Hindlimb muscle (tissue), 1 donor: ENCODE measurements around the gene COL6A1. TPM values are rescaled to one million over a fixed set of nuclear protein-coding genes. Genes with fewer than 3 reads are reported as not detected.
A peak's percentile ranks its signal among the peaks of the same experiment; 100 is the strongest.

Experiments
- DNase-seq: peaks from one replicate; pipeline ENCODE4 v3.0.0-alpha.2; 2013
- polyA plus RNA-seq: library from polyadenylated mRNA; unstranded; fragments of 120-200 nt; gene quantifications from one replicate; pipeline ENCODE4 v1.2.1, GENCODE V29; 2013; ENCODE audit not compliant: insufficient read length

COL6A1 gene
- polyA plus RNA-seq, result 430 TPM

- DNase-seq, result peak; percentile 89
Measured at GRCh38 chr21:45981151-45982091, at the start of gene COL6A1. Gene COL6A1, plus strand, starts transcription at chr21:45981770. Its CDS starts 81 bp downstream, at chr21:45981851.

DNA sequence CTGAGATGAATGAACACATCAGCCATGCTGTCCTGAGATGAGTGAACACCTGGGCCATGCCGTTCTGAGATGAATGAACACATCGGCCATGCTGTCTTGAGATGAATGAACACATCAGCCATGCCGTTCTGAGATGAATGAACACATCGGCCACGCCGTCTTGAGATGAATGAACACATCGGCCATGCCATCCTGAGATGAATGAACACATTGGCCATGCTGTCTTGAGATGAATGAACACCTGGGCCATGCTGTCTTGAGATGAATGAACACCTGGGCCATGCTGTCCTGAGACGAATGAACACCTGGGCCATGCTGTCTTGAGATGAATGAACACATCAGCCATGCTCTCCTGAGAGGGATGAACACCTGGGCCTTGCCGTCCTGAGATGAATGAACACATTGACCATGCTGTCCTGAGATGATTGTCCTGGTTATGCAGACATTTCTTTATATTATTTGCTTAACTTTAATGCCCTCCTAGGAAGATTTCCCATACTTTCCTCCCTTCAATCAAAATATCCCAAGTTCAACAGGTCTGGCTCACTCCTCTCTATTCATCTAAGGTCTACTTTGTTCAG lies 48.6 kb upstream of the COL6A1 start:
- no peak for DNase-seq

DNA sequence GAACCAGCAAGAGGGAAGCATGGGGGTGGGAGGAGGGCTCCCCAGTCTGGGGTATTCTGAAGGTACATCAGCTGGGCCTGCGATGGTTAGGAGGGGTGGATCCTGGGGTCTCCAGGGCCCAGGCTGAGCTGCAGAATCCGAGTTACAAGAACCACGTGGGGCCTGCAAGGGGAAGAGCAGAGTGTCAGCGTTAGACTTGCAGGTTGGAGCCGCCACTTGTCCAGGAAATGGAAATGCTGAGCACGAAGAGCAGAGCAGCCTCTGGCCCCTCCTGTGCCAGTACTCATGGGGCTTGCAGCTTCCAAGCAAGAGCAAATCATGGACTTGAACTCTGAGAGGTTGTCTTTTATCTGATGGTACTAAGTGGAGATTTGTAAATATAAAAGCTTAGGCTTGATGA lies 47.5 kb upstream of the COL6A1 start:
- no peak for DNase-seq

GRCh38 chr21:45934554-45934953 lies 47.0 kb upstream of the COL6A1 start:
- DNase-seq, result no peak

GRCh38 chr21:45935628-45936027 lies 45.9 kb upstream of the COL6A1 start:
- no peak for DNase-seq

DNA sequence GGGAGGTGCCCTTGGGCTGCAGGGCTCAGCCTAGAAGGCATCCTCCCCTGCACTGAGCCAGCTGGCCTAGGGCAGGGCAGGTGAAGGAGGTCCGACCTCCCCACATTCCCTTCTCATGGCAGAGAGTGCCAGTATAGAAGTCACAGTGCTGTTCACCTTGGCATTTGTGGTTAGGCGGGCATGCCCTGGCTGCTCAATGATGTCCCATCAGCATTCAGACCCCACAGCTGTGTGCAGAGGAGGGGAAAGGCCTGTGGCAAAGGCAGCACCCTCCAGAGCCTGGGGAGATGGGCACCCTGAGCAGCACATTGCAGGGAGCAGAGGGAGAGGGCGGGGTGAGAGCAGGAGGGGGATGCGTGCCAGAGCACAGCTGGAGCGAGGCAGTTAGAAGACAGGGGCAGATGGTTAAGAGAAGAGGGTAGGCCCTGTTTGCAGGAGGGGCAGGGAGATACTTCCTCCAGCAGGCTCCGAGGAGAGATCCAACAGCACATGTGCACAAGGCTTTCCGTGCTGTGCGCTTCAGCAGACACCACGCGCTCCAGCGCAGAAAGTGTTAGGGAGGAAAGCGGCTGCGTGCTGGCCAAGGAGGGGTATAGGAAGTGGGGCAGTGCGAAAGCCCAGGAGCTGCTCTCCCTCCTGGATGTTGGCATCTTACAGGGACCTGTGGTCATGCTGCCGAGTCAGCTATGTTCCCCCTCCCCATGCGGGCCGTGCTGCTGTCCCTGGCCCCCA lies 43.7 kb upstream of the COL6A1 start:
- no peak for DNase-seq

- no peak for DNase-seq
Measured at GRCh38 chr21:45938453-45938755, 43.2 kb upstream of the COL6A1 start.

DNA sequence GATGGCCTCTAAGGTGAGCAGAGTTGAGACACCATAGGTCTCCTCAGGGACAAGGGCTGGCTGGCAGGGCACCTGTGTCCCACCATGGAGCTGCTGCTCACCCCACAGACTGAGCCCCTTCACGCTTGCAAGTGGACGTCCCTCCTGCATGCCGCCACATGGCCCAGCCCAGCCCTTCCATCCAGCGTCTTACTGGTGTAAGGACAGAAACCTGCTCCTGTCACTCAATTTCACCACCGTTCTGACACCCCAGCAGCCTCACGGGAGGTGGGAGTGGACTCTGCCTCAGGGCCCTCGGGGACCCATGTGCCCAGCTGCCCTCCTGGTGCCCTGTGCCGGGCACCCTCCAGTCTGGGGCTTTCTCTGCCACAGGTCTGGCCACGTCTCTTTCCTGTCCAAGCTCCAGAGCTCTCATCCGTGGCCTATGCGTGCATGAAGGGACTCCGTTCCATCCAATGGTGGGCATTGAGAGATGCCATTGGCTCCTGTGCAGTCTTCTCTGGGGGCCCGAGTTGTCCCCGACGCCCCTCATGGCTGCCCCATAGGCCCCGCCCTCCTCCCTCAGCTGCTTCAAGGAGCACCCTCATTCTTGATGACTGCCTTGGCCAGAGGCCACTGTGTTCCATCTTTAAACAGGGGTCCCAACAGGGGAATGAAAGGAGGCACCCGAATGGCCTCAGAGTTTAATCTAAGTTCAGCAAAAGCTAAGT lies 42.6 kb upstream of the COL6A1 start:
- DNase-seq, result no peak

DNA sequence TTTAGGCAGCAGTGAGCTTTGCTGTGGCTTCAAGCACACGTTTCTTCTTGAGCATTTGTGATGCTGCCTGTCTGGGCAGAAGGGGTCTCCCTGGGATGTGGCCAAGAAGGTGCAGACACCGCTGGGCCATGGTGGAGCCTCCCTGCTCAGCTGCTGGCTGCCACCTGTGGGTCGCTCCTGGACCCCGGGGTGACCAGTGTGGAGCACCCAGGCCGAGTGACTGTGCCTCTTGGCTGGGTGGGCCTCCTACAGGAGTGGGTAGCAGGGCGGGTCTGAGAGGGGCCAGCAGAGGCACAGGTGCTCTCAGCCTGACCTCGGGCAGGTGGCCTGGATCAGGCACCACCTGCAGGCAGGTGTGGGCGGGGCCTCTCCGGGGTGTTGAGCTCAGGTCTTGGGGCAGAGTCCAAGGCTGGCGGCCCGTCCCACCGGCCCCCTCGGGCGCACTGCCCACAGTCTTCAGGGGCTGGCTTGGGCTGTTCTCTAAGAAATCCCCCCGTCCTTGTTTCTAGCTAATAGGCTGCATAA lies 42.0 kb upstream of the COL6A1 start:
- no peak for DNase-seq

GRCh38 chr21:45940091-45940490 lies 41.5 kb upstream of the COL6A1 start:
- no peak for DNase-seq

GRCh38 chr21:45940621-45941337 lies 40.8 kb upstream of the COL6A1 start:
- DNase-seq, result no peak

DNA sequence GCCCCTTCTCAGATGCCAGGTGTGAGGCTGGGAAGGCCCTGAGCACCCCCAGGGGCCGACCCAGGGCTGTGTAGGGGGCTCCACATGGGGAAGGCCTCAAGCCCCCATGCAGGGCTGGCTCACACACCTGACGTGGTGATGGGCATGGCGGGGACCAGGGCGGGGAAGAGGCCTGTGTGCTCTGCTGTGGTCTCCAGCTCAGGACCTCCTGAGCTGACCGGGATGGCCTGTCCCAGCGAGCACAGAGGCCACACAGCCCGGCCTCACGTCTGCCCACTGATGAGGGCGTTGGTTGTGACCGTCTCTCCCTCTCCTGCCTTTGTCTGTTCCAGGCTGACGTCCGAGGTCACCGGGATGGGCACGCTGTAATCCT lies 40.2 kb upstream of the COL6A1 start:
- DNase-seq, result no peak

- DNase-seq, result no peak
Measured at GRCh38 chr21:45941717-45942546, 39.6 kb upstream of the COL6A1 start.

- no peak for DNase-seq
Measured at GRCh38 chr21:45942755-45943629, 38.6 kb upstream of the COL6A1 start.

GRCh38 chr21:45943630-45944540 lies 37.7 kb upstream of the COL6A1 start:
- no peak for DNase-seq

- no peak for DNase-seq
Measured at GRCh38 chr21:45944601-45945000, 37.0 kb upstream of the COL6A1 start.

DNA sequence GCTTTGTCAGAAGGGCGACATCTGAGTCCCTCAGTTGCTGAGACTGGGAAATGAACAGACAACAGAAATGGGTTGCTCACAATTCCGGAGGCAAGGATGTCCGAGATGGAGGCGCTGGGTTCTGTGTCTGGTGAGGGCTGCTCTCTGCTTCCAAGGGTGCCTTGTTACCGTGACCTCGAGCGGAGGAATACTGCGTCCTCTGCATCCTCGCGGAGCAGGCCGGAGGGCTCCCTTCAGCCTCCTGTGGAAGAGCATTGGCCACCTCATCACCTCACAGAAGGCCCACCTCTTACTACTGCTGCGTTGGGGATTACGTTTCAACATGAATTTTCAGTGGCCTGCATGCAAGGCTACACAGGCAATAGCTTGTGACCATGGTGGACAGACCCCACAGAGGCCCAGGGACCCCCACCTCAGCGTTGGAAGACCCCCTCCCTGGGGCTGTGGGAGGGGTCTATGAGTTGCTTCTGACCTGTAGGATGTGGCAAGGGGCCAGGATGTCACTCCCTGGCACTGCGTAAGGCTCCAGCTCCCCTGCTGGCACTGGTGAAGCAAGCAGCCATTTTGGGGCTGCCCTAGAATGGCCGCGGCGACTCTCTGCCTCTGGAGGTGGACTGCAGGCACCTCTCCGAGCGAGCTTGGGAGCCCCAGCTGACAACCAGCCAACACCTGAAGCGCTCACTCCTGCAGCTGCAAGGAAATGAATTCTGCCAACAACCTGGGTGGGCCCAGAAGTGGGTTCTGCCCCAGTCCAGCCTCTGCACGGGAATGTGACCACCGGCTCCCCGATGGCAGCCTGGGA lies 36.3 kb upstream of the COL6A1 start:
- DNase-seq, result no peak

DNA sequence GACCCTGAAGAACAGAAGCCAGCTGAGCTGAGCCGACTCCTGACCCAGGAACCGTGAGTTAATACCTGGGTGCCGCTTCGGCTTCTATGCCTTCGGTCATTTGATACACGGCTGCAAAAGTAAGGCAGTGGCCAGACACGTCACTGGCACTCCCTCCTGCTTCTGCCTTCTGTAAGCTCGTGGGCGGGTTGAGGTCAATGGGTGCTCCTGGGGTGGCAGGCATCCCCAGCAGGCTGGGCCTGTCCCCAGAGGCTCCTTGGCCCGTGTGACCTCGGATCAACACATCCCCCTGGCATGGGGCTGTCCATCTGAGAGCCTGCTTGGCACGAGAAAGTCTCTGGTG lies 35.7 kb upstream of the COL6A1 start:
- DNase-seq, result no peak
